K562 (cell line): ENCODE data around the gene HSD17B3. TPM values are rescaled to one million over a fixed set of nuclear protein-coding genes. Genes with fewer than 3 reads are reported as not detected.

Source experiments
- ATAC-seq: fragments of 200-7000 bp; cut with Tn5 transposase; 3 replicates; pipeline ENCODE4 v1.9.1; 2020; ENCODE audit warnings: moderate library complexity
- BruUV-seq: library from RNA; stranded (reverse); fragments of 400-500 nt; replicated peaks from 2 replicates; lab custom pipeline; 2021; lab: Mats Ljungman, UMichigan
- CTCF ChIA-PET: fragments of 300-600 bp; formaldehyde crosslinking; extraction: SDS; loops from one replicate; lab custom pipeline; 2021; ENCODE audit warnings: low intra/inter-chr PET ratio; lab: Yijun Ruan, JAX
- POLR2A ChIA-PET: fragments of 300-600, 350-650 bp; sonication (Branson Sonifier 250); formaldehyde crosslinking; extraction: SDS; loops from one replicate; lab custom pipeline; 2021; ENCODE audit warnings: antibody characterized with exemption, inconsistent platforms; lab: Yijun Ruan, JAX
- DNase-seq, 4 experiments: peaks; one replicate each; pipeline versions ENCODE4 v3.0.0 to v3.0.0-alpha.2; 2011 to 2018; ENCODE audit warnings: low spot score in 3 of 4, mixed read lengths in 3 of 4; ENCODE audit errors: extremely low read depth in 1 of 4
- FAIRE-seq: peaks from 2 replicates; lab custom pipeline; 2011; peaks lifted over from hg19 to GRCh38; lab: Jason Lieb, UNC
- H2AFZ ChIP-seq: 2 replicates; pipeline ENCODE4 v1.6.0; 2011; ENCODE audit warnings: low read depth, low read length, control low read depth, inconsistent platforms
- H3K27ac ChIP-seq: fragments of 200-600 bp; 3 replicates; pipeline ENCODE4 v1.8.0; 2011; ENCODE audit warnings: low read depth, mild to moderate bottlenecking, control low read depth, inconsistent platforms, low read length, moderate library complexity, mixed read lengths; ENCODE audit errors: extremely low read depth
- H3K27me3 ChIP-seq, 2 experiments: fragments of 300-600 bp in 1 of 2; 2 replicates in 1 of 2; 3 replicates in 1 of 2; pipeline versions ENCODE4 v1.6.0 to v1.8.0; 2011; ENCODE audit warnings: inconsistent platforms in 2 of 2, low read length in 2 of 2, mild to moderate bottlenecking in 1 of 2, mixed read lengths in 1 of 2, moderate library complexity in 1 of 2; ENCODE audit not compliant: control insufficient read depth in 2 of 2, insufficient read depth in 2 of 2
- H3K36me3 ChIP-seq: fragments of 300-600 bp; 3 replicates; pipeline ENCODE4 v1.8.0; 2011; ENCODE audit warnings: mild to moderate bottlenecking, low read length, inconsistent platforms; ENCODE audit not compliant: control insufficient read depth, insufficient read depth
- H3K4me1 ChIP-seq, 2 experiments: fragments of 200-600 bp in 1 of 2; replicated peaks in 1 of 2; 2 replicates in 1 of 2; 3 replicates in 1 of 2; pipeline versions ENCODE4 v1.5.1 to v1.8.0; 2011; ENCODE audit warnings: inconsistent platforms in 2 of 2, low read length in 2 of 2, mild to moderate bottlenecking in 1 of 2, mixed read lengths in 1 of 2, moderate library complexity in 1 of 2; ENCODE audit not compliant: control insufficient read depth in 2 of 2, insufficient read depth in 2 of 2
- H3K4me2 ChIP-seq: 2 replicates; pipeline ENCODE4 v1.6.1; 2011; ENCODE audit warnings: low read length, control low read depth, inconsistent platforms, mixed read lengths; ENCODE audit not compliant: insufficient read depth
- H3K4me3 ChIP-seq: fragments of 200-600 bp; sonication (generic), shearing (Covaris generic); 2 replicates; pipeline ENCODE4 v1.5.1; 2016; ENCODE audit warnings: control low read depth, inconsistent platforms
- H3K79me2 ChIP-seq: fragments of 200-600 bp; 3 replicates; pipeline ENCODE4 v1.8.0; 2011; ENCODE audit warnings: low read length, inconsistent platforms; ENCODE audit not compliant: control insufficient read depth, insufficient read depth
- H3K9ac ChIP-seq, 2 experiments: 2 replicates each; pipeline versions ENCODE4 v1.6.0 to v1.6.1; 2011; ENCODE audit warnings: low read depth in 2 of 2, low read length in 2 of 2, control low read depth in 1 of 2, inconsistent platforms in 1 of 2, mild to moderate bottlenecking in 1 of 2, mixed read lengths in 1 of 2; ENCODE audit not compliant: insufficient read depth in 1 of 2
- H3K9me1 ChIP-seq: one replicate; pipeline ENCODE4 v1.6.0; 2011; ENCODE audit warnings: inconsistent platforms, mild to moderate bottlenecking, low read length, moderate library complexity; ENCODE audit not compliant: control insufficient read depth, insufficient read depth
- H3K9me3 ChIP-seq: replicated peaks from 2 replicates; pipeline ENCODE4 v1.5.1; 2011; ENCODE audit warnings: low read depth, low read length, inconsistent platforms; ENCODE audit not compliant: control insufficient read depth, insufficient read depth
- H4K20me1 ChIP-seq: replicated peaks from 2 replicates; pipeline ENCODE4 v1.6.1; 2011; ENCODE audit warnings: low read length, inconsistent platforms, mixed read lengths; ENCODE audit not compliant: control insufficient read depth, insufficient read depth
- ARID2 ChIP-seq: fragments of 450-650 bp; IDR thresholded peaks from 2 replicates; pipeline ENCODE4 v1.6.1; 2017; ENCODE audit warnings: antibody characterized with exemption, mild to moderate bottlenecking
- CEBPB ChIP-seq: fragments of 450-650 bp; IDR thresholded peaks from 2 replicates; pipeline ENCODE4 v1.6.1; 2016; ENCODE audit warnings: missing genetic modification characterization, missing compliant biosample characterization
- LARP7 ChIP-seq: fragments of 450-650 bp; IDR thresholded peaks from 2 replicates; pipeline ENCODE4 v1.6.1; 2016
- NFXL1 ChIP-seq: fragments of 450-650 bp; formaldehyde crosslinking; IDR thresholded peaks from 2 replicates; pipeline ENCODE4 v1.4.0; 2021; ENCODE audit warnings: mild to moderate bottlenecking
- NONO ChIP-seq, 2 experiments: fragments of 200-400 bp in 1 of 2; fragments of 450-650 bp in 1 of 2; formaldehyde crosslinking in 1 of 2; IDR thresholded peaks; 2 replicates each; pipeline ENCODE4 v1.6.1; 2017; ENCODE audit warnings: low read depth in 2 of 2, mild to moderate bottlenecking in 2 of 2, moderate library complexity in 2 of 2, low read length in 1 of 2
- PHF21A ChIP-seq: fragments of 450-650 bp; IDR thresholded peaks from 2 replicates; pipeline ENCODE4 v1.6.1; 2017; ENCODE audit warnings: low read depth, borderline replicate concordance
- POLR2AphosphoS5 ChIP-seq: IDR thresholded peaks from 2 replicates; pipeline ENCODE4 v1.6.1; 2011; ENCODE audit warnings: mild to moderate bottlenecking, low read depth, low read length, moderate library complexity; ENCODE audit not compliant: control insufficient read depth, insufficient read depth
- RAD51 ChIP-seq: fragments of 450-650 bp; IDR thresholded peaks from 2 replicates; pipeline ENCODE4 v1.7.1; 2016; ENCODE audit warnings: low read depth, mild to moderate bottlenecking, borderline replicate concordance
- SRSF3 ChIP-seq: fragments of 200-400 bp; formaldehyde crosslinking; IDR thresholded peaks from 2 replicates; pipeline ENCODE4 v1.6.1; 2016; ENCODE audit warnings: mild to moderate bottlenecking, low read length, moderate library complexity; ENCODE audit not compliant: insufficient read depth
- TAF15 ChIP-seq: fragments of 200-400 bp; formaldehyde crosslinking; IDR thresholded peaks from 2 replicates; pipeline ENCODE4 v1.6.1; 2017; ENCODE audit warnings: mild to moderate bottlenecking, low read depth, low read length, moderate library complexity
- TCFL5 ChIP-seq: fragments of 250-450 bp; sonication (Bioruptor Pico); conservative IDR thresholded peaks from 2 replicates; pipeline ENCODE4 v1.6.1; 2021; ENCODE audit warnings: mild to moderate bottlenecking, moderate library complexity, matching md5 sums
- U2AF1 ChIP-seq: fragments of 200-400 bp; formaldehyde crosslinking; optimal IDR thresholded peaks from 2 replicates; pipeline ENCODE3; 2017; ENCODE audit warnings: mild to moderate bottlenecking, low read depth, low read length, moderate library complexity
- WGBS: fragments of 100-300 bp; shearing (Covaris generic); methylation state at CpG from one replicate; pipeline ENCODE4 v1.1.6; 2016; ENCODE audit warnings: low coverage, mixed read lengths; ENCODE audit not compliant: insufficient coverage; ENCODE audit errors: missing lambda C conversion rate; 5-methylcytosine and 5-hydroxymethylcytosine counted together
- in situ Hi-C: fragments of 300-500 bp; cut with MboI; formaldehyde crosslinking; loops from 4 replicates; pipeline ENCODE4 v1.15.0; 2018; ENCODE audit warnings: inconsistent platforms, mixed read lengths
- intact Hi-C: fragments of 100-400 bp; cut with micrococcal nuclease; formaldehyde crosslinking; loops from 2 replicates; pipeline ENCODE4 v1.14.2; 2022
- polyA plus RNA-seq, 8 experiments: library from polyadenylated mRNA; depleted of rRNA in 4 of 8; stranded (reverse) in 5 of 8; unstranded in 3 of 8; fragments of >200 nt; fragmentation: Nextera tagmentation in 2 of 8; fragmentation: Illumina TruSeq in 1 of 8; extraction: Ambion mirVana in 2 of 8; extraction: Trizol in 1 of 8; gene quantifications; 2 replicates each; pipeline versions ENCODE4 v1.2.1 to v1.2.3, GENCODE V29; 2011 to 2014; ENCODE audit warnings: inconsistent platforms in 1 of 8, missing spikeins in 1 of 8
- total RNA-seq, 7 experiments: library from RNA; depleted of rRNA in 6 of 7; stranded (reverse); fragments of >200 nt in 6 of 7; fragmentation: Illumina TruSeq in 2 of 7; extraction: Trizol in 2 of 7; gene quantifications; 2 replicates each; pipeline versions ENCODE4 v1.2.1 to v1.2.3, GENCODE V29; 2011 to 2021; ENCODE audit warnings: low replicate concordance in 1 of 7
- TF ChIP-seq, protein P1 (sequence below): sonication (generic); formaldehyde crosslinking; IDR thresholded peaks from 2 replicates; pipeline ENCODE4 v1.8.0; 2022; ENCODE audit warnings: mild to moderate bottlenecking, missing genetic modification reagents

Gene HSD17B3
- total and polyA plus RNA-seq, 9 of the 15 experiments (the other 6 are each of a cell fraction or from before 2014, with no cell fraction given): not detected

DNA sequence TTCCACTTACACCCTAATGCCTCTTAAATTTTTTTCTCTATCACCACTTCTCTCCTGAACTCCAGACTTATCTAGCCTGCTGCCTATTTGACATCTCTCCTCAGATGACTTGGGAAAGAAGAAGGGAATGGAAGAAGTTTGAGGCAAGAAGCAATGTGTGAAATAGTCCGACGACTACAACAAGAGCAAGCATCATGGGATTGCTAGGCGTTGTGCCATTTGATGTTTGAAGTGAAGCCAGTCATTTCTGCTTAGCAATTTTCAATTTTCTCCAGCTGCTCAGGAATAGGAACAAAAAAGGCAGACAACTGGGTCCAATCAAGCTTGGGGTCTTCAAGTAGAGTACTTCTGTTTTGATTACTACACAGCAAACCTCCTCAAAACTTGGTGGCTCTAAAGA is 106.4 kb downstream of the HSD17B3 start:
- Histone ChIP-seq H3K36me3 (no peaks in the 10 kb centered on the region), H4K20me1 (no peaks in the 10 kb centered on the region; the same call in 1 of the 2 replicates), H3K9me3 (no peaks in the 10 kb centered on the region), H3K27ac (no peak overlapping the region), H3K79me2 (no peaks in the 10 kb centered on the region), H2AFZ (no peak overlapping the region), H3K9me1 (no peaks in the 10 kb centered on the region), H3K9ac (no peak overlapping the region), H3K4me1 (no peaks in the 10 kb centered on the region), H3K27me3 (peaks cover 14 to 32% of the 10 kb centered on the region in 2 experiments), H3K4me2 (no peak overlapping the region), H3K4me3 (no peak overlapping the region)
- CTCF ChIA-PET: no interaction called here
- no peak for FAIRE-seq
- 2% methylated on average over 3 of the region's 3 CpGs for WGBS
- in situ Hi-C loops: no loop called here
- no peak for DNase-seq
- ATAC-seq: no peak
- POLR2A ChIA-PET: interaction anchor here (1.2 kb wide), 1 partner anchor 16 kb away, joined by 4 read pairs; no protein-coding TSS in a partner anchor
- BruUV-seq: no TSS peak
- TF ChIP-seq SRSF3 (no peak), TAF15 (no peak), NFXL1 (CRISPR knock-in tag) (no peak), POLR2AphosphoS5 (no peak), TCFL5 (CRISPR knock-in tag) (no peak), RAD51 (no peak), PHF21A (no peak), ARID2 (no peak), CEBPB (no peak), NONO (IDR thresholded peaks at IDR 0.05; ENCODE audit: low read depth in 2 of 2, low read length in 1 of 2) (no peak), LARP7 (no peak), U2AF1 (no peak)
- TF ChIP-seq, protein P1, sequence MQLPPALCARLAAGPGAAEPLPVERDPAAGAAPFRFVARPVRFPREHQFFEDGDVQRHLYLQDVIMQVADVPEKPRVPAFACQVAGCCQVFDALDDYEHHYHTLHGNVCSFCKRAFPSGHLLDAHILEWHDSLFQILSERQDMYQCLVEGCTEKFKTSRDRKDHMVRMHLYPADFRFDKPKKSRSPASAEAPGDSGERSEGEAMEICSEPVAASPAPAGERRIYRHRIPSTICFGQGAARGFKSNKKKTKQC (CRISPR knock-in tag): no peak
- intact Hi-C loops: no loop called here
